Muscle of back (tissue), 11 donors: ENCODE data around the gene C14orf119. TPM values are rescaled to one million over a fixed set of nuclear protein-coding genes. Genes with fewer than 3 reads are reported as not detected.

Experiments
- DNase-seq, 3 donors: peaks; one replicate each; pipeline versions ENCODE4 v3.0.0 to v3.0.0-alpha.2; 2013
- polyA plus RNA-seq, 10 donors: library from polyadenylated mRNA; unstranded; fragments of 120-200 nt; gene quantifications; one replicate each; pipeline ENCODE4 v1.2.1, GENCODE V29; 2013; ENCODE audit not compliant: insufficient read length in 10 of 10

Gene C14orf119
- polyA plus RNA-seq, 10 donors, result 43.6 to 66.0 (median 52.5) TPM

- no peak for DNase-seq
Observed at GRCh38 chr14:23125011-23125410, 29.7 kb downstream of the C14orf119 start.

DNA sequence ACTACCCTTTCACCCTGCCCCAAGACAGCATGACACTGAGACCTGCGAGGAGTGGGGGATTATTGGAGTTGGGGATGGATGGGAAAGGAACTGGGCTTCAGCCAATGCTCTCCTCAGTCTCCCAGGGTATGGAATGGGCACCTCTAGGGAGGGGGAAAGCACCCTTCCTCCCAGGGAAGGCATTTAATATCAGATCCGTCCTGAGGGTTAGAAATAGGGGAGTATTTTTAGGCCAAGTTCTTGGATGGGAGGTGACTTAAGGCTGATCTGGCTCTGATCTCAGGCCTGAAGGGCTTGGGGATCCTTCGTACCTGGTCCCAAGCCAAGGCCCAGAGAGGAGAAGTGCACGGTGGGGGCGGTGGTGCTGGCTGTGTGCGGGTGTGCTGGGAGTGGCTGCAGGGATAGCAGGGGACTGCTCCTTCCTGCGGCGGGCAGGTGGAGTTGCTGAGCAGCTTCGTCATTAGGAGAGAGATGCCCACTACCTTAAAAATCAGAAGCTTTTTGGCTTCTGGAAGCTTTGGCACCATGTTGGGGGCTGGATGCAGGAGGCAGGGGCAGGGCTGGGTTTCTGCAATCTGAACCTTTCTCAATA lies 30.7 kb downstream of the C14orf119 start:
- no peak for DNase-seq

- no peak for DNase-seq
Observed at GRCh38 chr14:23126548-23127278, 31.4 kb downstream of the C14orf119 start.

- DNase-seq, result no peak
Observed at GRCh38 chr14:23127861-23128260, 32.6 kb downstream of the C14orf119 start.

DNA sequence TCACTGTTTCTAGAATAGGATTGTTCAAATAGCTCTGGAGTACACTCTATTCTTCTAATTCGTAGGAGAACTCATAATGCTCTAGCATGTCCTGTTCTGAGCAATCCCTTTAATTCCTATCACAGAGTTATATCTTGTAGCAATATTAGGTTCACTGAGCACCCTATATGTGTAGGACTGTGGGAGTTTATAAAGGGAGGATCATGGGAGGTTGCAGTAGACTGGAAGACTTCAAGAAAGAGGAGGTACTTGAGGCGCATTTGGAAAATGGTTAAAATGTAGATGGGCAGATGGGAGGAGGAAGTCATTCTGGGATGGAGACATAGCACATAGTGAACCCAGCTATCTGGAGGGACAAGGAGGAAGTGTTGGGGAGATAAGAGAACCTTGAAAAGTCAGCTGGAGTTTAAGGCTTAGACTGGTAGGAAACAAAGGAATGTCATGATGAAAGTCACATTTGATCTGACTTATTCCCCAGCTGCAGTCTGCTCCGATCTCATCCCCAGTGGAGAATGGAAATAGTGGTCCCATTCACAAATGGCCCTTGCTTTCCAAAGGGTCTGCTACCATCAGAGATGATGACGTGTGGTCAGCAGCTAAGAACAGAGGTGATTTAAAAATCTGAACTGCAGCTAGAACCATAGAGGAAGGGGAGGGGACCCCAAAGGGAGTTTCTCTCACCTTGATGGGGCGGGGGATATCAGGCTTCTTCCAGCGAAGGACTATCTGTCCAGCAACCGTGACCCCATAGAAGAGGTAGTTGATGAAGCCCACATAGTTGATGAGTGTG lies 33.9 kb downstream of the C14orf119 start:
- no peak for DNase-seq

- no peak for DNase-seq
Observed at GRCh38 chr14:23129759-23130316, 34.5 kb downstream of the C14orf119 start.

GRCh38 chr14:23130871-23131270 lies 35.6 kb downstream of the C14orf119 start:
- DNase-seq, result no peak

DNA sequence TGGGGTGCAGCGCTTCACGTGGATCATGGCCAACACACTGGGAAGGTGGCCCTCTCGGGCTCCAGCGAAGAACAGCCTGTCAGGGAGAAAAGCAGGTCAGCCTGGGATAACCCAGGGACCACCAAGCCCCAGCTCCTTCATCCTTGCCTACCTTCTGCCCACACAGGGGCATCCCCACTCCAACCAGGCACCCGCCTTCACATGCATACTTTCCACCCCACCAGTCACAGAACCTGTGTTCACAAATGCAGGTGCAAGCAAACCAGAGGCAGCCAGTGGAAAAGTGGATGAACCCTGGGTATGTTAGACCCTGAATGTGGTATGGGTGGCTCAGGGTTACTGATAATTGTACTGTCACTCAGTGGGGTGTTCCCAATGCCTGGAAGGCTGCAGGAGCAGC lies 36.2 kb downstream of the C14orf119 start:
- no peak for DNase-seq

- no peak for DNase-seq
Observed at GRCh38 chr14:23132970-23133369, 37.7 kb downstream of the C14orf119 start.

GRCh38 chr14:23136566-23137133 lies 41.3 kb downstream of the C14orf119 start:
- no peak for DNase-seq

DNA sequence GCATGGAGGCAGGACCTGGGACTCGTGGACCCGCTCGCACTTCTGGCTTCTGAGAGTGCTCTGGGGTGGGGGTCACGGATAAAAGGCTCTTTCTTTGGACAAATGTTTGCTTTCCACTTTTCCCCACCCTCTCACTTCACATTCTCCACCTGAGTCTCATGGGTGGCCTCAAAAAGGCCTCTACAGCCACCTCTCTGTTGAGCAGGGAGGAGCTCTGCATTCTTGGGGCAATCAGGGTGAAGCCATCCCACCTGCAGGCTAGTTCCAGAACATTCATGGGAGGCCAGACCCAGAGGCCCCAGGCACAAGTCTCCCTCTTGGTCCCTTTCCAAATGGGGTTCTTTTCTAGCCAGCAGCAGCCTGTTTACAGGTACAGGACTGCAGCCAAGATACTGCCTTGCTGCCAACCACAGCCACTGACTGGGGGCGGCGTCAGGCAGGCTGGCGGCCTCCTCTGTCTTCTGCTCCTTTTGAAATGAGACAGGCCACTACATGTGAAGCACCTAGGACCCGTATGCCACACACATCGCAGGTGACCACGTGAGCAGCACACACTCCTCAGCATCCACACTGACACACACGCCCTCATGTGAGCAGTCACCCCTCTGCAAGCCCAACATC lies 42.0 kb downstream of the C14orf119 start:
- no peak for DNase-seq

- no peak for DNase-seq
Observed at GRCh38 chr14:23137813-23138535, 42.7 kb downstream of the C14orf119 start.

DNA sequence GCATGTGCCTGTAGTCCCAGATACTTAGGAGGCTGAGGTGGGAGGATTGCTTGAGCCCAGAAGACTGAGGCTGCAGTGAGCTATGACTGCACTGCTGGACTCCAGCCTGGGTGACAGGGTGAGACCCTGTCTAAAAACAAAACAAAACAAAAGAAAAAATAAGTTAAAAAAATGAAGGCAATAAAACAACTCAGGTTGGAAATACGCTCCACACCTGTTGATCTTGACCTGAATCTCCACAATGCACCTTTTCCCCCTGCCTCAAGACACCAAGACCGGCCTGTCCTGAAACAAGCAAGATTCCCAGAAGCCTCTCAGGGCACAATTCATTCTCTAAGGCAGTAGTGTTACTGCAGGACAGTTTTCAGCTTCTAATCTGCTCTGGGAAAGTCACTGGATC lies 44.6 kb downstream of the C14orf119 start:
- no peak for DNase-seq

DNA sequence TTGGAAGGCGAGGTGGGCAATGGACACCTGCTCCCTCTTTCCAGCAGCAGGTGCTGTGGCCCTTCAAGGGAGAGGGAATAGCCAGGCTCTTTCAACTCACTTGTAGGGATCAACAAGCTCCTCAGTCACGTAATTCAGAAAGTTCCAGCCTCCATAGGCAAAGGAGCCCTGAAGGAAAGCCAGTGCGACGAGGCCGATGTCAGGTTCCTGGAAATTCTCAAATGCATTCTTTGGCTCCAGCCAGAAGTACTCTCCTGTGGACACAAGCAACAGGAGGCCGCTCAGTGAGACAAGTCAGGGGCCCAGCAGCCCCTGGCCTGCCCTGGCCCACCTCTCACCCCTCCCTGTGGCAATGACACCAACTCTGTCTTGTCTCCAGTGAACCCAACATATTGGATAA lies 45.1 kb downstream of the C14orf119 start:
- no peak for DNase-seq

GRCh38 chr14:23141706-23142444 lies 46.6 kb downstream of the C14orf119 start:
- peak in 2 of 3 donors; percentile 42 to 61 for DNase-seq

- no peak for DNase-seq
Observed at GRCh38 chr14:23142826-23143225, 47.5 kb downstream of the C14orf119 start.

- DNase-seq, result no peak
Observed at GRCh38 chr14:23143911-23144310, 48.6 kb downstream of the C14orf119 start.

DNA sequence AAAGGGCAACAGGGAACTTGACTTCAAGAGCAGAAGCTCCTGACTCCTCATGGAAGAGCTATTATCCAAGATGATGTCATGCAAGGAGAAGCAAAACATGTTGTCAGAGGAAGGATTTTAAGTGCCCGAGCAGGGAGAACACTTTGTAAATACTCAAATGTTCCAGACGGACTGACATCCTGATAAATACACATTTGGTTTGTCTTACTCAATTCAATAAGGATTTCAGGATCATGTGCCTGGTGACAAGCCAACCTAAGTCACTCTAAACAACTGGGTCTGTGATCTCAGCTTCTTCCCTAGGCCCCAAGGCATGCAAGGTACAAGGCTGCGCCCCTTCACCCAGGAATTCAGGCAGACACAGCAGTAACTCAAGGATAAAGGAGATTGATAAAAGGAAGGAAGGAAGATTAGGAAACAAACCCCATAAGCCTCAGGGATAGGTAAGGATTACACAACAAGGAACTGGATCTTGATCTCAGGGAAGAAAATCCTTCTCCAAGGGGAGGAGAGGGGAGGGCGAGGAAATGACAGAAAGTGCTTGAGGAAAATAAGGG lies 50.6 kb downstream of the C14orf119 start:
- no peak for DNase-seq

DNA sequence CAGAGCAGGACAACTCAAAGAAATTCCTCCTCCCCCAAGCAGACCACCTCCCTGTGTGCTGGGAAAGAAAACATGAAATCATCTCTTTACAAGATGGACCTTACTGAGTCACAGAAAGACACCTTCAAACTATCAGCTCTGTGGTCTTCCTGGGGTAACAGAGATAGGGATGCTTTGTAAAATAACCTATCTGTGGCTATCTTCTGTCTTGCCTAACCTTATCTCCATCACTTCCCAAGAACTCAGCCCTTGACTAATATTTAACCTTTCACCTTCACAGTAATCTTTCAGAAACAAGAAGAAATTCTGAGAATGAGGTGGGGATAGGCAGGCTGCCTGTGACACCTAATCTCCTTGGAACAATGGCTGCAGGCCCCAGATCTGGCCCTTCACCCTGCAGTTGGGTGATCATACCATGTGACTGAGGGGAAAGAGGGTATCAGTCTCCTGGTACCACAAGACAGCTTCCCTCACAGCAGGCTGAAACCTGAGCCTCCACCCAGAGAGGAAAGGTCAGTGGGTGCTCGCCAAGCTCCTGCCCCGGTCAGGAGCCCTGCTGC lies 51.1 kb downstream of the C14orf119 start:
- no peak for DNase-seq

- DNase-seq, result no peak
Observed at GRCh38 chr14:23146980-23147379, 51.7 kb downstream of the C14orf119 start.
